Measurements from ENCODE around the gene SCN4B. TPM values are rescaled to one million over a fixed set of nuclear protein-coding genes. Genes with fewer than 3 reads are reported as not detected.

Gene SCN4B
- polyA plus RNA-seq, 3 donors from 2014 or later: not detected

DNA sequence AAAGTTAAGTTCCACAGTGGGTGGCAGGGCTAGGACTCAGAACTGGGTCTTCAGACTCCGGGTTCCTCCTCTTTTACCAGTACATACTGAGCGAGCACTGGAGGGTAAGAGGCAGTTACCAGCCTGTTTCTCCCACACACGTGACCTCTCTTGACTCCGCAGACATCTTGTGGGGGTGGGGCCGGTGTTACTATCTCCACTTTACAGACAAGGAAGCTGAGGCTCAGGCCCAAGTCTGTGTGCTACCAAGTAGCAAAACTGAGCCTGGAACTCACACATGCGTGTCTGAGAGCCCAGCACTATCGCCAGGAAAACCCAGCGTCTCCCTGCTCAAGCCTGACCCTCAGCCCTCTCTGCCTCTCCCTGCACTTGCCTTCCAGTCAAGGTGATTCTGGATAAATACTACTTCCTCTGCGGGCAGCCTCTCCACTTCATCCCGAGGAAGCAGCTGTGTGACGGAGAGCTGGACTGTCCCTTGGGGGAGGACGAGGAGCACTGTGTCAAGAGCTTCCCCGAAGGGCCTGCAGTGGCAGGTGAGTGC is 49.8 kb downstream of the SCN4B start:
- no peaks in the 10 kb centered on the region for H3K9me3 Mint-ChIP-seq
- no peaks in the 10 kb centered on the region for H3K36me3 Mint-ChIP-seq

DNA sequence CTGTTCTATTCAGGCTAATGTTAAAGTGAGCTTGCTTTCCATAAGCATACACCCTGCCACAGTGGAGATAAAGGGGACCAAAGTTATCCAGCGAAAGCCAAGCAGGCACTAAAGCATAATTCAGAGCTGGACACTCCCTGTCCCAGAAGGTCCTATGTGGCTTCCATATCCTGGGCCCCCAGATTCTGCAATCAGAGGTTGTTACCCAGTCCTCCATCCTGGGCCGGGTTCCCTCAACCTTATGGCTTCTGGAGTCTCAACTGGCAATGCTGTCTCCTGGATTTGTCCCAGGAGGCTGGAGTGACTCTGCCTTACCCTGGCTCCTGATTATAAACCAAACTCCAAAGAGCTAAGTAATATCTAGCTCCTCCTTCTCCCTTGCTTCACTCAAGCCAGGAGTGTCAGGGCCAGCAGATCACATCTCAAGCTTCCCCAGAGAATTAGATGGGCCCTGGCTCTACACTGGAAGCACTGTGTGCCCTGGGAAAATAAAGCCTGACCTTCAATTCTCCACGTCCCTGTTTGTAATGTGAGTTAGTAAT is 51.9 kb downstream of the SCN4B start:
- Mint-ChIP-seq H3K9me3 (no peaks in the 10 kb centered on the region), H3K4me1 (no peaks in the 10 kb centered on the region), H3K36me3 (no peaks in the 10 kb centered on the region), H3K4me3 (no peak overlapping the region), H3K27me3 (ENCODE audit: low read depth in 3 of 3) (peaks cover 0 to 11% (median 5%) of the 10 kb centered on the region in 3 donors), H3K27ac (no peak overlapping the region)
- DNase-seq: no peak

More for the DNA sequence above, 49.8 kb downstream of the SCN4B start:
- DNase-seq: no peak
- peaks cover 0 to 11% (median 5%) of the 10 kb centered on the region in 3 donors for H3K27me3 Mint-ChIP-seq (ENCODE audit: low read depth in 3 of 3)
- H3K27ac Mint-ChIP-seq: no peak overlapping the region
- H3K4me1 Mint-ChIP-seq: no peaks in the 10 kb centered on the region
- no peak overlapping the region for H3K4me3 Mint-ChIP-seq

DNA sequence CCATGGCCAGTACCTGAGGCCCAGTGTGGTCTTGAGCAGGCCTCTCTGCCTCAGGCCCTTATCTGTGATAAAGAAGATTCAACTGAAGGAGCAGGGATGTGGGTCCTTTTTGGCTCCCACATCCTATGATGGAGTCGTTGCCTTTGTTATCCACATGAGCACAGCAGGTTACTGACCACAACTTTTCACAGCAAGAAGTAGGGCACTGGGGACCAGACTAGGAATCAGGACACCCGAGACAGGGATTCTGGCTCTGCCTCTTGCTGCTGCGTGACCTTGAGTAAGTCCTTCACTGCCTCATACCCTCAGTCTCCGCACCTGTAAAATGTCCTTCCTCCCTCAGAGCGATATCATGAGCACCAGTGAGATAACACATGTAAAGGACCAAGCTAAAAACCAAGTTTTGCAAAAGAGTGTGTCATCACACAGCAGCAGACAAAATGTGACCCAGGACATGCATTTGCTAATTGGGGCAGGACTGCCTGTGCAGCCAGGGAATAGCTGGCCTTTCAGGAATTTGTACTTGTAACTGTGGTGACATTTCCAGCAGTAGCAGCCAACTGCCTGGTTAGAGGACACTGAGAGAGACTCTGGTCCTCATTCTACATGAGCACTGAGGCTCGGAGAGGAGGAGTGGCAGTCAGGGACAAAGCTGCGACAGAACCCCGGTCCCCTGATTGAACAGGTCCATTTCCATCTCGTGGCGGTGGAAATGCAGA is 52.6 kb downstream of the SCN4B start:
- Mint-ChIP-seq H3K4me3 (no peak overlapping the region), H3K9me3 (no peaks in the 10 kb centered on the region), H3K4me1 (no peaks in the 10 kb centered on the region), H3K27ac (no peak overlapping the region), H3K36me3 (no peaks in the 10 kb centered on the region), H3K27me3 (ENCODE audit: low read depth in 3 of 3) (peaks cover 2 to 10% (median 7%) of the 10 kb centered on the region in 3 donors)
- DNase-seq: no peak

GRCh38 chr11:118098996-118099837 is 53.4 kb downstream of the SCN4B start:
- Mint-ChIP-seq H3K27ac (no peak overlapping the region), H3K36me3 (no peaks in the 10 kb centered on the region), H3K4me3 (no peak overlapping the region), H3K27me3 (ENCODE audit: low read depth in 3 of 3) (peaks cover 2 to 10% (median 7%) of the 10 kb centered on the region in 3 donors), H3K4me1 (no peaks in the 10 kb centered on the region), H3K9me3 (no peaks in the 10 kb centered on the region)
- DNase-seq: no peak

DNA sequence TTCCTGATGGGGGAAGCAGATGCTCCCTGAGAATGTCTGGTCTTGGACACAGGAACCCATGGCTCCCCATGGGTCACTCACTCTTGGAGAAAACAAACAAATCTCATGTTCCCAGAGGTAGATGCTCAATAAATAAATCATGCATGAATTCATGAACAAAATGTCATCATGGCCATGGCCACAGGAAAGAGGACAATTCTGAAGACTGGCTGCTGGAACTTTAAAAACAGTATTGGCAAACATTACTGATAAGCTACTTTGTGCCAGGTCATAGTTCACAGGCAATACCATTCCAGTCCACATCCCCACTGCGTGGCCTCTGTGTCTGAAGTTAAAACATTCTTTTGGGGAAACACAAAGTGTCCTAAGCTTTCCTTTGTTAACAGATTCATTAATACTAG is 56.7 kb downstream of the SCN4B start:
- peaks cover 2 to 9% (median 8%) of the 10 kb centered on the region in 3 donors for H3K27me3 Mint-ChIP-seq (ENCODE audit: low read depth in 3 of 3)
- peaks cover 0 to 2% (median 0%) of the 10 kb centered on the region in 6 donors for H3K9me3 Mint-ChIP-seq
- no peak overlapping the region for H3K27ac Mint-ChIP-seq
- no peaks in the 10 kb centered on the region for H3K36me3 Mint-ChIP-seq
- H3K4me3 Mint-ChIP-seq: no peak overlapping the region
- no peaks in the 10 kb centered on the region for H3K4me1 Mint-ChIP-seq
- DNase-seq: no peak

DNA sequence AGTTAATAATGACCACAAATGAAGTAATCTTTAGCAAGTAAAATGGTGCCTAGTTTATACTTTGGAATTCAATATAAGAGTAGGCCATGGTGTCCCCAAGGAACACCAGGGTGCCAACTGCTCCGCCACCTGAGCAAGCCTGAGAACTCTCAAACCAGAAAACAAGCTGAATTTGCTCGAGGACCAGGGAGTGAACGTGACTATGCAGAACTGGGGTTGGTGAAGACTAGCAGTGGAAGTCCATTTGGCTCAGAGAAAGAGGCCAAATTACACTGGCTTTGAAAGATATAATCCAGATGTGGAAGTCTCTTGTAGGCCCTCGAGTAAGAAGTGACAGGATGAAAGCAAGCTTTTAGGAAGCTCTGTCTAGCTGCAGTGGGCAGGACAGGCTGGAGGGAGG is 57.1 kb downstream of the SCN4B start:
- Mint-ChIP-seq H3K27me3 (ENCODE audit: low read depth in 3 of 3) (peaks cover 2 to 9% (median 7%) of the 10 kb centered on the region in 3 donors), H3K27ac (no peak overlapping the region), H3K4me3 (no peak overlapping the region), H3K9me3 (peaks cover 0 to 2% (median 0%) of the 10 kb centered on the region in 6 donors), H3K4me1 (no peaks in the 10 kb centered on the region), H3K36me3 (no peaks in the 10 kb centered on the region)
- DNase-seq: no peak

GRCh38 chr11:118092907-118093571 is 59.6 kb downstream of the SCN4B start:
- Mint-ChIP-seq H3K27ac (no peak overlapping the region), H3K4me3 (no peak overlapping the region), H3K4me1 (no peaks in the 10 kb centered on the region), H3K9me3 (peaks cover 0 to 15% (median 4%) of the 10 kb centered on the region in 6 donors), H3K27me3 (ENCODE audit: low read depth in 3 of 3) (peaks cover 2 to 5% (median 5%) of the 10 kb centered on the region in 3 donors), H3K36me3 (peaks cover 0 to 11% (median 7%) of the 10 kb centered on the region in 3 donors)
- no peak for DNase-seq

GRCh38 chr11:118091690-118092089 is 60.9 kb downstream of the SCN4B start:
- H3K27ac Mint-ChIP-seq: no peak overlapping the region
- peaks cover 0 to 17% (median 11%) of the 10 kb centered on the region in 3 donors for H3K36me3 Mint-ChIP-seq
- peaks cover 2 to 22% (median 12%) of the 10 kb centered on the region in 6 donors for H3K9me3 Mint-ChIP-seq
- DNase-seq: no peak
- no peaks in the 10 kb centered on the region for H3K4me1 Mint-ChIP-seq
- peaks cover 2 to 7% (median 5%) of the 10 kb centered on the region in 3 donors for H3K27me3 Mint-ChIP-seq (ENCODE audit: low read depth in 3 of 3)
- H3K4me3 Mint-ChIP-seq: no peak overlapping the region

DNA sequence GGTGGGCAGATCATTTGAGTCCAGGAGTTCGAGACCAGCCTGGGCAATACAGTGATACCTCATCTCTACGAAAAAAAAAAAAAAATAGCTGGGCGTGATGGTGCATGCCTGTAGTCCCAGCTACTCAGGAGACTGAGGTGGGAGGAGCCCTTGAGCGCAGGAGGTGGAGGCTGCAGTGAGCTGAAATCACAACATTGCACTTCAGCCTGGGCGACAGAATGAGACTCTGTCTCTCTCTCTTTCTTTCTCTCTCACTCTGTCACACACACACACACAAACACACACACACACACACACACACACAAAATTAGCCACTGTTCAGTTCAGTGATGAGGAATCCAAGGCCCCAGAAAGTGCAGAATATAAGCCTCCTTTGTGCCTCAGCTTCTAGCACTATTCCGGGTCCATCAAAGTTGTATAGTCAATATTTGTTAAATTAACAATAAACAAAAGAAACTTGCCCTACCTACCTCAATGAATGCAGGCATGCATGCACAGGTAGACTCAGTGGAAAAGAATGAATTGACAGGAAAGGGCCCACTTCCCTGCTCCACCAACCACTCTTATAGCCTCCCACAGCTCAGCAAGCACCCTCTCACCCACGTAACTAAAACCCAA is 62.0 kb downstream of the SCN4B start:
- Mint-ChIP-seq H3K36me3 (peaks cover 4 to 17% (median 11%) of the 10 kb centered on the region in 3 donors), H3K27ac (no peak overlapping the region), H3K9me3 (peaks cover 2 to 28% (median 14%) of the 10 kb centered on the region in 6 donors)

GRCh38 chr11:118088531-118088930 is 64.1 kb downstream of the SCN4B start:
- Mint-ChIP-seq H3K4me3 (no peak overlapping the region), H3K36me3 (peaks cover 4 to 17% (median 11%) of the 10 kb centered on the region in 3 donors), H3K9me3 (peaks cover 2 to 28% (median 14%) of the 10 kb centered on the region in 6 donors), H3K4me1 (no peaks in the 10 kb centered on the region), H3K27ac (peak overlapping the region in 1 of 6 donors; percentile 24), H3K27me3 (ENCODE audit: low read depth in 3 of 3) (peaks cover 0 to 7% (median 3%) of the 10 kb centered on the region in 3 donors)
- no peak for DNase-seq

More for the DNA sequence above, 62.0 kb downstream of the SCN4B start:
- Mint-ChIP-seq H3K27me3 (ENCODE audit: low read depth in 3 of 3) (peaks cover 2 to 7% (median 5%) of the 10 kb centered on the region in 3 donors), H3K4me3 (no peak overlapping the region), H3K4me1 (no peaks in the 10 kb centered on the region)
- no peak for DNase-seq

GRCh38 chr11:118087931-118088330 is 64.7 kb downstream of the SCN4B start:
- DNase-seq: no peak
- peaks cover 4 to 17% (median 11%) of the 10 kb centered on the region in 3 donors for H3K36me3 Mint-ChIP-seq
- H3K9me3 Mint-ChIP-seq: peaks cover 2 to 28% (median 14%) of the 10 kb centered on the region in 6 donors
- peaks cover 0 to 7% (median 3%) of the 10 kb centered on the region in 3 donors for H3K27me3 Mint-ChIP-seq (ENCODE audit: low read depth in 3 of 3)
- H3K4me1 Mint-ChIP-seq: no peaks in the 10 kb centered on the region
- no peak overlapping the region for H3K27ac Mint-ChIP-seq
- no peak overlapping the region for H3K4me3 Mint-ChIP-seq

- Mint-ChIP-seq H3K4me1 (no peaks in the 10 kb centered on the region), H3K9me3 (peaks cover 2 to 28% (median 14%) of the 10 kb centered on the region in 6 donors), H3K4me3 (peak within 1 kb of the TSS in 1 of 5 donors; percentile 17), H3K27me3 (ENCODE audit: low read depth in 3 of 3) (peaks cover 0 to 7% (median 3%) of the 10 kb centered on the region in 3 donors), H3K36me3 (peaks cover 4 to 17% (median 11%) of the 10 kb centered on the region in 3 donors), H3K27ac (no peak within 1 kb of the TSS)
- DNase-seq: no peak
Measured at GRCh38 chr11:118086913-118087768, 65.5 kb downstream of the SCN4B start, which contains the start of gene SMIM35. TSS of gene SMIM35 (minus strand) at chr11:118086963. CDS start at chr11:118086757, 206 bp downstream.
